LNCAP (cell line): ENCODE results near the gene DOK3.

ENCODE experiments used
- CTCF ChIP-seq: fragments of 450-650 bp; IDR thresholded peaks from 2 replicates; pipeline ENCODE4 v1.5.1; 2017; ENCODE audit warnings: mild to moderate bottlenecking

Gene DOK3

DNA sequence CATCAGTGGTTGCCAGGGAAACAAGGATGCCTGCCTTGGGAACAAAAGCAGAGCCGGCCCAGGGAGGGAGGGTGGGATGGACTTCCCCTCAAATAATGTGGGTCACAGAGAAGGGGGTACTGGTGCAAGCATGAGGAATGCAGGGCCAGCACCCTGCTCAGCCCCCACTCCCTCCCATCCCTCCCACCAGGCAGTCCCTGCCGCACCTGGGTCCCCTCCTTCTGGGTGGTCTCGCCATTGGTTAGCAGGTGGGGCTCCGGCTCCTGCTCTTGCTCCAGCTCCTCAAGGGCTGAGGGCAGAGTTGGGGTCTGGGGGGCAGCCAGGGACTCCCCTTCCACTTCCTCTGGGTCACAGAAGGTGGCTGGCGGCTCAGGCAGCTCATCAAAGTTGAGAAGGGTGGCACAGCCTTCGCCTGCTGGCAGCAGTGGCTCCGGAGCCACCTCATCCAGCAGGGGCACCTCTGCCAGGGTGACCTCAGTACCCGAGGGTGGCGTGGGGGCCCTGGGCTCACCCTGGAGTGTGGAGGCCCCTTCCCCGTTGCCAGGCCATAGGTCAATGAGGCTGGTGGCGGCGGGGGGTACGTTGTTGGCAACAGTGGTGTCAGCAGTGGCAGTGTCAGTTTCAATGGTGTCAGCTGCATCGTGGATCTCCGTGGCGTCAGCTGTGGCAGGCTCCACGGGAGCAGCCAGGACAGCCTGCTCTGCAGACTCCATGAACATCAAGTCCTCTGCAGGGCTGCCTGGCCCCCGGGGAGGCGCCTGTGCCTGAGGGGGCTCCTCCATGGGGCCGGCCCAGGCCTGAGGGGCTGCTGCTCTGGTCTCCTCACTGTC, 51.6 kb downstream of the DOK3 start:
- no peak for TF ChIP-seq CTCF

DNA sequence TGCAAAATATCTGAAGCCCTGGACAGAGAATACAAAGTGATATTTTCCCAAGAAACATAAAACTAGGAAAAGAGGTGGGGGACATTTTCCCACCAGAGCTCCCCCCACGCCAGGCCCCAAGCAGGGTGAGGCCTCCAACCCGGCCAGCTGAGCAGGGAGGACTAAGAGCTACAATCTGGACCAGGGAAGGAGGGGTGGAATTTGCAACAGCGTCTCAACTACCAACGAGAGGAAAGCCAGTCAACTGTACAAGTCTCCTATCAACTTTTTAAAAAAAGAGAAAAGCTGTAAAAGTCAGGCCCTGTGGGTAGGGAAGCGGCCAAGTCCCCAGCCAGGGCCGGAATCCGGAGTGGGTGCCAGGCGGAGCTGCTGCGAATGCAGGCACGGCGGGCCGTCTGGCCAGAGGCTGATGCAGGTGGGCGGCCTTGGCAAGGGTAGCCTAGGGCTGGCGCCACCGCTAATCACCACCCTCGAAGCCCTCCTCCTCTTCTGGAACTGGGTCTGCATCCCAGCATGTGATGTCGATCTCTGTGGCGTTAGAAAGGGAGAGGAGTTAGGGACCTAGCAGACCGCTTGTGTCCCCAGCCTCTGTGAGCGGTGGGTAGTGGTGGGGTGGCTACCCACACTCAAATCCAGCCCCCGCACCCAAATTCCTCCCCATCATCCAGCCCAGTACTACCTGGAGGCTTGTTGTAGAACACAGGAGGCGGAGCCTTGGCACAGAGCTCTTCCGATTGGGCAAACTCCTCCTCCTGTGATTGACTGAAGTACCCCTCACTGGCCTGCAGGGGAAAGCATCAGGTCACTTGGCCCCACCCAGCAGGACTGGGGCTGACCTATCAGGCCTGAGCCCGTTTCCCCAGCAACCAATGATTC, 52.4 kb downstream of the DOK3 start:
- peak; percentile 15; the same call in 1 of the 2 replicates for TF ChIP-seq CTCF

DNA sequence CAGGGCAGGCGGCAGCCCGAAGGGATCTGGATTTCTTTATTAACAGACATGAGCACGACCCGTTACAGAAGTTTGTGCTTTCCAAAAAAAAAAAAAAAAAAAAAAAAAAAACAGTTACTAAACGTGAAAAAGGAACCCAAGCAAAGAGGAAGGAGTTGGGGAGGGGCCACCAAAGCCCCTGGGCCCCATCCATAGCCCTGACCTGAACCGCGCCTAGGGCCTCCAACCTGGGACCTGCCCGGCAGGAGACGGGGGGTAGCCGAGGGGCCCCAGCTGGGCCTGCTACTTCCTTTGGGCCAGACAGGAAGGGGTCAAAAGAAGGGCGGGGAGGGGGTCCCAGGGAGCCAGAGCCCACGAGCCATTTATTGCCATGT, 53.0 kb downstream of the DOK3 start:
- TF ChIP-seq CTCF, result peak; percentile 2; the same call in 1 of the 2 replicates

- peak; percentile 88 for TF ChIP-seq CTCF
Measured at GRCh38 chr5:177455661-177456590, 53.7 kb downstream of the DOK3 start.

DNA sequence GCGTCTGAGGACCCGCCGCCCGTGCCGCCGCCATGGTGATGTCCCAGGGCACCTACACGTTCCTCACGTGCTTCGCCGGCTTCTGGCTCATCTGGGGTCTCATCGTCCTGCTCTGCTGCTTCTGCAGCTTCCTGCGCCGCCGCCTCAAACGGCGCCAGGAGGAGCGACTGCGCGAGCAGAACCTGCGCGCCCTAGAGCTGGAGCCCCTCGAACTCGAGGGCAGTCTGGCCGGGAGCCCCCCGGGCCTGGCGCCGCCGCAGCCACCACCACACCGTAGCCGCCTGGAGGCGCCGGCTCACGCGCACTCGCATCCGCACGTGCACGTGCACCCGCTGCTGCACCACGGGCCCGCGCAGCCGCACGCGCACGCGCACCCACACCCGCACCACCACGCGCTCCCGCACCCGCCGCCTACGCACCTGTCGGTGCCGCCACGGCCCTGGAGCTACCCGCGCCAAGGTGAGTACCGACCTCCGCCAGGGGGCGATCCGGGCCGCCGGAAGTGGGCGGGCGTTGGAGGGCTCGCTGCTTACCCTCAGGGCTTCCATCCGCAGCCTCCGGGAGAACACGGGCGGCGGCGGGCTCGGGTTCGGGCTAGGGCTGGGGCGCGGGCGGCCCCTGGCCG, 54.5 kb downstream of the DOK3 start:
- TF ChIP-seq CTCF, result peak; percentile 65

DNA sequence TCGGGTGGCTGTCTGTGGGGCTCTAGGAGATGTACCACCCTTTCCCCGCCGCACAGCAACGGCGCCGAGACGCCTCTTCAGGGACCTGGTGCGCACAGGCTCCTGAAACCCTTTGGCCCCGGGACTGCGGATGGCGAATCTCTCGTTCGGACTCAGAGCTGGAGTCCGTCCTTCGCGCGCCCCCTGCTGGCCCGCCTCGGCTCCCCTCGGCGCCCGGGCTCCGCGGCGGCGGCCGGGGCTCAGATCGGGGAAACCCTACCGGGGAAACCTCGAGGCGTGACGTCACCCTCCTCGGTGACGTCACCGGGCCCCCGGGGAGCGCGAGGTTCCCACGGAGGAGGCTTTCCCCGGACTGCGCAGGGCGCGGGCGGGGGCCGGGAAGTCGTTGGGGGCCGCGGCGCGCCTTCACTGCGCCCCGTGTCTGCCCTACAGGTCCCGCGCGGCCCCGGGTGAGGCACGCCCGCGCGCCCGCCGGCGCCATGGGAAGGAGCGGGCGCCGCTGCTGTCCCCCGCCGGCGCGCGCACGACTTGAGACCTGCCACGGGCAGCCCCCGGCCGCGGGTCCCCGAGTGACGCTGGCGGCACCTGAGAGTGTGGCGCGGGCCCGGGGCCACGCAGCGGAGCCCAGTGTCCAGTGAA, 55.1 kb downstream of the DOK3 start:
- TF ChIP-seq CTCF, result peak; percentile 90
